K562 (cell line): Measurements from ENCODE around the gene CDK14. TPM values are rescaled to one million over a fixed set of nuclear protein-coding genes. Genes with fewer than 3 reads are reported as not detected.

ENCODE experiments used
- ATAC-seq: fragments of 200-7000 bp; cut with Tn5 transposase; 3 replicates; pipeline ENCODE4 v1.9.1; 2020; ENCODE audit warnings: moderate library complexity
- BruUV-seq: library from RNA; stranded (reverse); fragments of 400-500 nt; replicated peaks from 2 replicates; lab custom pipeline; 2021; lab: Mats Ljungman, UMichigan
- CTCF ChIA-PET: fragments of 300-600 bp; formaldehyde crosslinking; extraction: SDS; loops from one replicate; lab custom pipeline; 2021; ENCODE audit warnings: low intra/inter-chr PET ratio; lab: Yijun Ruan, JAX
- POLR2A ChIA-PET: fragments of 300-600, 350-650 bp; sonication (Branson Sonifier 250); formaldehyde crosslinking; extraction: SDS; loops from one replicate; lab custom pipeline; 2021; ENCODE audit warnings: antibody characterized with exemption, inconsistent platforms; lab: Yijun Ruan, JAX
- DNase-seq, 4 experiments: peaks; one replicate each; pipeline versions ENCODE4 v3.0.0 to v3.0.0-alpha.2; 2011 to 2018; ENCODE audit warnings: low spot score in 3 of 4, mixed read lengths in 3 of 4; ENCODE audit errors: extremely low read depth in 1 of 4
- FAIRE-seq: peaks from 2 replicates; lab custom pipeline; 2011; peaks lifted over from hg19 to GRCh38; lab: Jason Lieb, UNC
- H2AFZ ChIP-seq: 2 replicates; pipeline ENCODE4 v1.6.0; 2011; ENCODE audit warnings: low read depth, low read length, control low read depth, inconsistent platforms
- H3K27ac ChIP-seq: fragments of 200-600 bp; 3 replicates; pipeline ENCODE4 v1.8.0; 2011; ENCODE audit warnings: low read depth, mild to moderate bottlenecking, control low read depth, inconsistent platforms, low read length, moderate library complexity, mixed read lengths; ENCODE audit errors: extremely low read depth
- H3K27me3 ChIP-seq, 2 experiments: fragments of 300-600 bp in 1 of 2; 2 replicates in 1 of 2; 3 replicates in 1 of 2; pipeline versions ENCODE4 v1.6.0 to v1.8.0; 2011; ENCODE audit warnings: inconsistent platforms in 2 of 2, low read length in 2 of 2, mild to moderate bottlenecking in 1 of 2, mixed read lengths in 1 of 2, moderate library complexity in 1 of 2; ENCODE audit not compliant: control insufficient read depth in 2 of 2, insufficient read depth in 2 of 2
- H3K36me3 ChIP-seq: fragments of 300-600 bp; 3 replicates; pipeline ENCODE4 v1.8.0; 2011; ENCODE audit warnings: mild to moderate bottlenecking, low read length, inconsistent platforms; ENCODE audit not compliant: control insufficient read depth, insufficient read depth
- H3K4me1 ChIP-seq, 2 experiments: fragments of 200-600 bp in 1 of 2; replicated peaks in 1 of 2; 2 replicates in 1 of 2; 3 replicates in 1 of 2; pipeline versions ENCODE4 v1.5.1 to v1.8.0; 2011; ENCODE audit warnings: inconsistent platforms in 2 of 2, low read length in 2 of 2, mild to moderate bottlenecking in 1 of 2, mixed read lengths in 1 of 2, moderate library complexity in 1 of 2; ENCODE audit not compliant: control insufficient read depth in 2 of 2, insufficient read depth in 2 of 2
- H3K4me2 ChIP-seq: 2 replicates; pipeline ENCODE4 v1.6.1; 2011; ENCODE audit warnings: low read length, control low read depth, inconsistent platforms, mixed read lengths; ENCODE audit not compliant: insufficient read depth
- H3K4me3 ChIP-seq: fragments of 200-600 bp; sonication (generic), shearing (Covaris generic); 2 replicates; pipeline ENCODE4 v1.5.1; 2016; ENCODE audit warnings: control low read depth, inconsistent platforms
- H3K79me2 ChIP-seq: fragments of 200-600 bp; 3 replicates; pipeline ENCODE4 v1.8.0; 2011; ENCODE audit warnings: low read length, inconsistent platforms; ENCODE audit not compliant: control insufficient read depth, insufficient read depth
- H3K9ac ChIP-seq, 2 experiments: 2 replicates each; pipeline versions ENCODE4 v1.6.0 to v1.6.1; 2011; ENCODE audit warnings: low read depth in 2 of 2, low read length in 2 of 2, control low read depth in 1 of 2, inconsistent platforms in 1 of 2, mild to moderate bottlenecking in 1 of 2, mixed read lengths in 1 of 2; ENCODE audit not compliant: insufficient read depth in 1 of 2
- H3K9me1 ChIP-seq: one replicate; pipeline ENCODE4 v1.6.0; 2011; ENCODE audit warnings: inconsistent platforms, mild to moderate bottlenecking, low read length, moderate library complexity; ENCODE audit not compliant: control insufficient read depth, insufficient read depth
- H3K9me3 ChIP-seq: replicated peaks from 2 replicates; pipeline ENCODE4 v1.5.1; 2011; ENCODE audit warnings: low read depth, low read length, inconsistent platforms; ENCODE audit not compliant: control insufficient read depth, insufficient read depth
- H4K20me1 ChIP-seq: replicated peaks from 2 replicates; pipeline ENCODE4 v1.6.1; 2011; ENCODE audit warnings: low read length, inconsistent platforms, mixed read lengths; ENCODE audit not compliant: control insufficient read depth, insufficient read depth
- ESRRA ChIP-seq: fragments of 450-650 bp; IDR thresholded peaks from 2 replicates; pipeline ENCODE4 v1.6.1; 2014; ENCODE audit warnings: low read depth, mild to moderate bottlenecking, moderate library complexity, borderline replicate concordance
- POU5F1 ChIP-seq: fragments of 150-350 bp; IDR thresholded peaks from 2 replicates; pipeline ENCODE4 v1.6.1; 2014; ENCODE audit warnings: borderline replicate concordance, low read length, low read depth, mild to moderate bottlenecking; ENCODE audit not compliant: partially characterized antibody
- SP2 ChIP-seq: IDR thresholded peaks from 2 replicates; pipeline ENCODE4 v1.6.1; 2011; ENCODE audit warnings: mild to moderate bottlenecking, low read depth, low read length, moderate library complexity; ENCODE audit not compliant: poor library complexity, severe bottlenecking; ENCODE audit errors: extremely low read depth
- ZNF232 ChIP-seq: sonication (generic); formaldehyde crosslinking; IDR thresholded peaks from 2 replicates; pipeline ENCODE4 v1.8.0; 2022; ENCODE audit warnings: mild to moderate bottlenecking, missing genetic modification reagents
- ZNF431 ChIP-seq: sonication (generic); formaldehyde crosslinking; IDR thresholded peaks from 2 replicates; pipeline ENCODE4 v1.8.0; 2022; ENCODE audit warnings: mild to moderate bottlenecking, missing genetic modification reagents
- ZNF586 ChIP-seq: fragments of 450-650 bp; formaldehyde crosslinking; conservative IDR thresholded peaks from 2 replicates; pipeline ENCODE4 v1.4.0; 2020; ENCODE audit warnings: mild to moderate bottlenecking, moderate library complexity
- ZNF77 ChIP-seq: fragments of 250-450 bp; sonication (Bioruptor Pico); IDR thresholded peaks from 2 replicates; pipeline ENCODE4 v1.5.0; 2020
- WGBS: fragments of 100-300 bp; shearing (Covaris generic); methylation state at CpG from one replicate; pipeline ENCODE4 v1.1.6; 2016; ENCODE audit warnings: low coverage, mixed read lengths; ENCODE audit not compliant: insufficient coverage; ENCODE audit errors: missing lambda C conversion rate; 5-methylcytosine and 5-hydroxymethylcytosine counted together
- in situ Hi-C: fragments of 300-500 bp; cut with MboI; formaldehyde crosslinking; loops from 4 replicates; pipeline ENCODE4 v1.15.0; 2018; ENCODE audit warnings: inconsistent platforms, mixed read lengths
- intact Hi-C: fragments of 100-400 bp; cut with micrococcal nuclease; formaldehyde crosslinking; loops from 2 replicates; pipeline ENCODE4 v1.14.2; 2022
- polyA plus RNA-seq, 8 experiments: library from polyadenylated mRNA; depleted of rRNA in 4 of 8; stranded (reverse) in 5 of 8; unstranded in 3 of 8; fragments of >200 nt; fragmentation: Nextera tagmentation in 2 of 8; fragmentation: Illumina TruSeq in 1 of 8; extraction: Ambion mirVana in 2 of 8; extraction: Trizol in 1 of 8; gene quantifications; 2 replicates each; pipeline versions ENCODE4 v1.2.1 to v1.2.3, GENCODE V29; 2011 to 2014; ENCODE audit warnings: inconsistent platforms in 1 of 8, missing spikeins in 1 of 8
- total RNA-seq, 7 experiments: library from RNA; depleted of rRNA in 6 of 7; stranded (reverse); fragments of >200 nt in 6 of 7; fragmentation: Illumina TruSeq in 2 of 7; extraction: Trizol in 2 of 7; gene quantifications; 2 replicates each; pipeline versions ENCODE4 v1.2.1 to v1.2.3, GENCODE V29; 2011 to 2021; ENCODE audit warnings: low replicate concordance in 1 of 7
- TF ChIP-seq, protein P1 (sequence below): fragments of 150-350 bp; IDR thresholded peaks from 2 replicates; pipeline ENCODE4 v1.6.1; 2014; ENCODE audit warnings: low read depth, mild to moderate bottlenecking, low read length, borderline replicate concordance
- TF ChIP-seq, protein P2 (sequence below): fragments of 250-450 bp; sonication (Bioruptor Pico); IDR thresholded peaks from 2 replicates; pipeline ENCODE4 v1.5.0; 2020; ENCODE audit warnings: mild to moderate bottlenecking
- TF ChIP-seq, protein P3 (sequence below): sonication (generic); formaldehyde crosslinking; IDR thresholded peaks from 2 replicates; pipeline ENCODE4 v1.9.0; 2022; ENCODE audit warnings: mild to moderate bottlenecking, missing genetic modification reagents

The CDK14 gene
- total and polyA plus RNA-seq, 9 of the 15 experiments (the other 6 are each of a cell fraction or from before 2014, with no cell fraction given), result 0.03 to 0.91 (median 0.16) TPM

DNA sequence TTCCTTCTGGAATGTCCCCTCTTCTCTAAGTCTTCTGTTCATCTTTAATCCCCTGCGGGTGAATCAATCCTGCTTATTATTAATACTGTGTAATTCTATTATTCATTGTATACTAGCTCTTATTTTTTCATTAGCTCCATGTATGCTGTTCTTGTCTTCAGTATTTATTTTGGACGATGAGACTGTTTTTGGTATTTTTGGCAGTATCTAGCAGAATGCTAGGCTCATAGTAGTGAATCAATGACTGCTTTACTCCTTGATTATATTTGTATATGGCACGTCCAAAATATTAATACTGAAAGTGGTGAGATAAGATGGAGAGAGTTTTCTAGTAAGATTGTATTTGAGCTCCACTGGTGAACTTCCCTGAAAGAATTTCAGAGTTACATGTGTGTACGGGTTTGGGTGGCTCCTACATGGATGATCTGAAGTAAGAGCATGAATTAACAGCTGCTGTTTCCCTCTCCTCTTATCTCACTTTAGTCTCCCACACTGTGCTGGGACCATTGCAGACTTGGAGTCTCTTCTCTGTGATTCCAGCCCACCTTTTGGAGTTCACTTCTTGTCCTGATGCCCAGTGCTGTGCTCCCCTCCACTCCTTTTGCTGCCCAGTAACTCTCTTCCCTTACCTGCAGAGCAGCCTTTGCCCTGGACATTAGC is 226.0 kb downstream of the CDK14 start:
- H3K4me3 ChIP-seq, result no peak overlapping the region
- H3K9me1 ChIP-seq, result no peaks in the 10 kb centered on the region
- no peaks in the 10 kb centered on the region for H4K20me1 ChIP-seq
- no peak overlapping the region for H3K4me2 ChIP-seq
- H3K79me2 ChIP-seq, result no peaks in the 10 kb centered on the region
- ChIA-PET POLR2A (no interaction called here), CTCF (no interaction called here)
- 0% methylated on average over 4 of the region's 4 CpGs for WGBS
- H3K27me3 ChIP-seq, result no peaks in the 10 kb centered on the region
- no peak overlapping the region for H2AFZ ChIP-seq
- no peak for TF ChIP-seq ZNF77 (CRISPR knock-in tag)
- TF ChIP-seq, protein P1, sequence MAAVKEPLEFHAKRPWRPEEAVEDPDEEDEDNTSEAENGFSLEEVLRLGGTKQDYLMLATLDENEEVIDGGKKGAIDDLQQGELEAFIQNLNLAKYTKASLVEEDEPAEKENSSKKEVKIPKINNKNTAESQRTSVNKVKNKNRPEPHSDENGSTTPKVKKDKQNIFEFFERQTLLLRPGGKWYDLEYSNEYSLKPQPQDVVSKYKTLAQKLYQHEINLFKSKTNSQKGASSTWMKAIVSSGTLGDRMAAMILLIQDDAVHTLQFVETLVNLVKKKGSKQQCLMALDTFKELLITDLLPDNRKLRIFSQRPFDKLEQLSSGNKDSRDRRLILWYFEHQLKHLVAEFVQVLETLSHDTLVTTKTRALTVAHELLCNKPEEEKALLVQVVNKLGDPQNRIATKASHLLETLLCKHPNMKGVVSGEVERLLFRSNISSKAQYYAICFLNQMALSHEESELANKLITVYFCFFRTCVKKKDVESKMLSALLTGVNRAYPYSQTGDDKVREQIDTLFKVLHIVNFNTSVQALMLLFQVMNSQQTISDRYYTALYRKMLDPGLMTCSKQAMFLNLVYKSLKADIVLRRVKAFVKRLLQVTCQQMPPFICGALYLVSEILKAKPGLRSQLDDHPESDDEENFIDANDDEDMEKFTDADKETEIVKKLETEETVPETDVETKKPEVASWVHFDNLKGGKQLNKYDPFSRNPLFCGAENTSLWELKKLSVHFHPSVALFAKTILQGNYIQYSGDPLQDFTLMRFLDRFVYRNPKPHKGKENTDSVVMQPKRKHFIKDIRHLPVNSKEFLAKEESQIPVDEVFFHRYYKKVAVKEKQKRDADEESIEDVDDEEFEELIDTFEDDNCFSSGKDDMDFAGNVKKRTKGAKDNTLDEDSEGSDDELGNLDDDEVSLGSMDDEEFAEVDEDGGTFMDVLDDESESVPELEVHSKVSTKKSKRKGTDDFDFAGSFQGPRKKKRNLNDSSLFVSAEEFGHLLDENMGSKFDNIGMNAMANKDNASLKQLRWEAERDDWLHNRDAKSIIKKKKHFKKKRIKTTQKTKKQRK, result no peak
- TF ChIP-seq ZNF431 (CRISPR knock-in tag), result no peak
- TF ChIP-seq, protein P2, sequence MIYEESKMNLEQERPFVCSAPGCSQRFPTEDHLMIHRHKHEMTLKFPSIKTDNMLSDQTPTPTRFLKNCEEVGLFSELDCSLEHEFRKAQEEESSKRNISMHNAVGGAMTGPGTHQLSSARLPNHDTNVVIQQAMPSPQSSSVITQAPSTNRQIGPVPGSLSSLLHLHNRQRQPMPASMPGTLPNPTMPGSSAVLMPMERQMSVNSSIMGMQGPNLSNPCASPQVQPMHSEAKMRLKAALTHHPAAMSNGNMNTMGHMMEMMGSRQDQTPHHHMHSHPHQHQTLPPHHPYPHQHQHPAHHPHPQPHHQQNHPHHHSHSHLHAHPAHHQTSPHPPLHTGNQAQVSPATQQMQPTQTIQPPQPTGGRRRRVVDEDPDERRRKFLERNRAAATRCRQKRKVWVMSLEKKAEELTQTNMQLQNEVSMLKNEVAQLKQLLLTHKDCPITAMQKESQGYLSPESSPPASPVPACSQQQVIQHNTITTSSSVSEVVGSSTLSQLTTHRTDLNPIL (CRISPR knock-in tag), result no peak
- TF ChIP-seq ZNF232 (CRISPR knock-in tag), result no peak
- TF ChIP-seq SP2, result no peak
- TF ChIP-seq ESRRA, result no peak
- TF ChIP-seq, protein P3, sequence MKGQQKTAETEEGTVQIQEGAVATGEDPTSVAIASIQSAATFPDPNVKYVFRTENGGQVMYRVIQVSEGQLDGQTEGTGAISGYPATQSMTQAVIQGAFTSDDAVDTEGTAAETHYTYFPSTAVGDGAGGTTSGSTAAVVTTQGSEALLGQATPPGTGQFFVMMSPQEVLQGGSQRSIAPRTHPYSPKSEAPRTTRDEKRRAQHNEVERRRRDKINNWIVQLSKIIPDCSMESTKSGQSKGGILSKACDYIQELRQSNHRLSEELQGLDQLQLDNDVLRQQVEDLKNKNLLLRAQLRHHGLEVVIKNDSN, result no peak
- no peak for TF ChIP-seq ZNF586 (CRISPR knock-in tag)
- no peak for TF ChIP-seq POU5F1
- in situ Hi-C loops (no loop called here), intact Hi-C loops (no loop called here)
- FAIRE-seq (no peak), DNase-seq (no peak), ATAC-seq (no peak)
- no peak overlapping the region for H3K9ac ChIP-seq
- H3K36me3 ChIP-seq, result no peaks in the 10 kb centered on the region
- no peaks in the 10 kb centered on the region for H3K4me1 ChIP-seq
- H3K27ac ChIP-seq, result no peak overlapping the region
- no TSS peak for BruUV-seq
- H3K9me3 ChIP-seq, result 0 out of 2 replicates have a peak, but pooled peaks cover 2% of the 10 kb centered on the region
